ENCODE data around the gene ME3. TPM values are rescaled to one million over a fixed set of nuclear protein-coding genes. Genes with fewer than 3 reads are reported as not detected.

Gene ME3
- total RNA-seq, 1 donor from 2014 or later, result 34.2 TPM

DNA sequence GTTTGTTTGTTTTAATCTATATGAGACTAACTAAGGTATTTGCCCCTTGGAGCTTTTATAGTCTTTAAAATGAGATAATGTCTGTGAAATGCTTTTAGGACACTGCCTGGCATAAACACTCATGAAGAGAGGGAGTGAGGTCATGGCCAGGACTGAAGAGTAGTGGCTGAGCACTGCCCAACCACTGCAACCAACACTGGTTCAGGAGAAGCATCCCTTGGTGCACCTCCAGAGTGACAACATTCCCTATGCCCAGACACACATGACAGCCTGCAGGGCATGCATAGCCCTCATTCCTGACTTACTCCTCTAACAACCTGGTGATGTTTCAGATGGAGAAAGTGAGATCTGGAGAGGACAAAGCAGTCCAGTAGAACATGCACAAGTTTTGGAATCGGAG lies 36.1 kb downstream of the ME3 start:
- H3K36me3 ChIP-seq, result no peaks in the 10 kb centered on the region
- no peaks in the 10 kb centered on the region for H3K9me3 ChIP-seq
- no peaks in the 10 kb centered on the region for H3K27me3 ChIP-seq
- H3K4me1 ChIP-seq, result peaks cover 0 to 8% of the 10 kb centered on the region in 2 donors
- TF ChIP-seq CTCF (IDR thresholded peaks at IDR 0.05), result no peak
- H3K27ac ChIP-seq, result peak overlapping the region in 1 of 2 donors; percentile 38
- no peak overlapping the region for H3K4me3 ChIP-seq
- intact Hi-C loops (cut with DNase I), result loop anchor here (2.0 kb wide), 1 partner anchor 23 kb away; no protein-coding TSS in a partner anchor
- no peak for DNase-seq (ENCODE audit: low spot score in 2 of 2)

DNA sequence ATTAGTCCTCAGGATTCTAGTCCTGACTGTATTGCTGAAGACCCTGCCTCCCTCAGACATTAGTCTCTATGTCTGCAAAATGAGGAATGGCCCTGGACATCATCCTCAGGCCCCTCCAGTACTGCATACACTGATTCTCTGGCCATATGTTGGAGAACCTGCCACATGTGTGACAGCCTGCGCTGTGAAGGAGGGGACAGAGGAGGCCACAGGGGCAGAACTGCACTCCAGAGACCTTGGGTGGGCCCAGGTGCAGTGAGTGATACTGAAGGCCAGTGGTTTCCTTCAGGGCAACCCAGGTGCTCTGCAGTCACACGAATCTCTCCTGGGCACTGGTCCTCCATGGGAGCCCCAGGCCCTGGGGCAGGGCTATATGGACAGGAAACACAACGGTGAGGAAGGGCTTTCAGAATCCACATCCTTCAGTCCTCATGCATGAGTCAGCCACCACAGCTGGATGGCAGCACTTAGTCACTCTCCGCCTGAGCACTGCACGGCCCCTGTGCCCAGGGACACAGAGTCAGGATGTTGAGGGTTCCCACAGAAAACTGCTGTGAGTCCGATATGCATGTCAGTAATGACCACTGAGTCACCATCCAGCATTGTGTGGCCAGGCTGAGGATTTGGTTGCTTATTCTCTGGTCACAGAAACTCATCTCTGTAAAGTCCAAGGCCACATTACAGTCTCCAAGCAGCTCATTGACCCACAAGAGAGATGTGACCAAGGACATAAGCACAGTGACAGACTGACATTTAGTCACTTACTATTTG lies 39.7 kb downstream of the ME3 start:
- DNase-seq (ENCODE audit: low spot score in 2 of 2), result peak; percentile 35 to 84
- no peak overlapping the region for H3K4me3 ChIP-seq
- H3K9me3 ChIP-seq, result no peaks in the 10 kb centered on the region
- H3K36me3 ChIP-seq, result no peaks in the 10 kb centered on the region
- H3K27ac ChIP-seq, result peak overlapping the region; percentile 37 to 80
- no peaks in the 10 kb centered on the region for H3K27me3 ChIP-seq
- intact Hi-C loops (cut with DNase I), result loop anchor here (2.0 to 5.0 kb wide), 3 partner anchors 108 to 184 kb away; partner anchors contain the start of gene PRSS23
- peak in 2 of 3 experiments; percentile 32 to 62 for TF ChIP-seq CTCF (IDR thresholded peaks at IDR 0.05)
- peaks cover 21 to 36% of the 10 kb centered on the region in 2 donors for H3K4me1 ChIP-seq

DNA sequence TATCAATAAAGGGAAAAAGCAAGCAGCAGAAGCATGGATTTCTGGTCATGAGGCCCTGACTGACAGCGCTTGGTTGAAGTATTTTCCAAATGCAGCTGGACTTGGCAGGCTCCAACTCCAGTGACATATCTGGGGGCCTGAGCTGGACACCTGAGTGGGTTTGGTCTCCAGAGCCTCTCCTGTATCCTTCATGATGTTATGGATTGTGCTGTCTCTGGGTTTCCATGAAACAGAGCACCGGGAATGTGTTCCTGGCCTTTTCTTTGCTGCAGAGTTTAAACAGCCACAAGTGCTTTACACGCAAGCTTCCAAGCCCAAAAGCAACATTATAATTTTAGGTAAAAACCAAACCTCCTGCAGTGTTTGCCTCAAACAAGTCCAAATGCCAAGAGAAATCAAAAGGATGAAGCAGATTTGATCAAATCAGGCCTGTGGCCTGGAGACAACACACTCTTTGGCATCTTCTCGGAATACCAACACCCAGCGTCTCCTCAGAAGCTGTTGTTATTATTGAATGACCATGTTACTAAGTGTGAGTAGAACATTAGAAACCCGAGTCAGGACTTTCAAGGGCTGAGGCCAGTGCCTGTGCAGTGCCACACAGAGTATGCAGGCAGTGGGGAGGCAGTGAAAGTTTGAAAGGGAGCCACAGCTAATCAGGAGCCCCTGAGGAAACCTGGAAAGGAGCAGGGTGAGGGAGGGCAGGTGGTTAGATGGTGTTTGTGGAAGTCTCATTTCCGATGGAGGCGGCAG lies 42.0 kb downstream of the ME3 start:
- no peak for TF ChIP-seq CTCF (IDR thresholded peaks at IDR 0.05)
- H3K9me3 ChIP-seq, result no peaks in the 10 kb centered on the region
- intact Hi-C loops (cut with DNase I), result loop anchor here (5.0 kb wide), 1 partner anchor 172 kb away; the partner anchor contains the start of gene PRSS23
- peak overlapping the region; percentile 77 to 80 for H3K27ac ChIP-seq
- no peak for DNase-seq (ENCODE audit: low spot score in 2 of 2)
- no peaks in the 10 kb centered on the region for H3K27me3 ChIP-seq
- peaks cover 21 to 50% of the 10 kb centered on the region in 2 donors for H3K4me1 ChIP-seq
- H3K4me3 ChIP-seq, result no peak overlapping the region
- no peaks in the 10 kb centered on the region for H3K36me3 ChIP-seq

GRCh38 chr11:86629045-86629706 lies 43.2 kb downstream of the ME3 start:
- H3K27me3 ChIP-seq, result no peaks in the 10 kb centered on the region
- H3K27ac ChIP-seq, result peak overlapping the region; percentile 77 to 80
- no peak for DNase-seq (ENCODE audit: low spot score in 2 of 2)
- peaks cover 21 to 54% of the 10 kb centered on the region in 2 donors for H3K4me1 ChIP-seq
- no peak overlapping the region for H3K4me3 ChIP-seq
- TF ChIP-seq CTCF (IDR thresholded peaks at IDR 0.05), result no peak
- no peaks in the 10 kb centered on the region for H3K36me3 ChIP-seq
- no peaks in the 10 kb centered on the region for H3K9me3 ChIP-seq
- intact Hi-C loops (cut with DNase I), result no loop called here

DNA sequence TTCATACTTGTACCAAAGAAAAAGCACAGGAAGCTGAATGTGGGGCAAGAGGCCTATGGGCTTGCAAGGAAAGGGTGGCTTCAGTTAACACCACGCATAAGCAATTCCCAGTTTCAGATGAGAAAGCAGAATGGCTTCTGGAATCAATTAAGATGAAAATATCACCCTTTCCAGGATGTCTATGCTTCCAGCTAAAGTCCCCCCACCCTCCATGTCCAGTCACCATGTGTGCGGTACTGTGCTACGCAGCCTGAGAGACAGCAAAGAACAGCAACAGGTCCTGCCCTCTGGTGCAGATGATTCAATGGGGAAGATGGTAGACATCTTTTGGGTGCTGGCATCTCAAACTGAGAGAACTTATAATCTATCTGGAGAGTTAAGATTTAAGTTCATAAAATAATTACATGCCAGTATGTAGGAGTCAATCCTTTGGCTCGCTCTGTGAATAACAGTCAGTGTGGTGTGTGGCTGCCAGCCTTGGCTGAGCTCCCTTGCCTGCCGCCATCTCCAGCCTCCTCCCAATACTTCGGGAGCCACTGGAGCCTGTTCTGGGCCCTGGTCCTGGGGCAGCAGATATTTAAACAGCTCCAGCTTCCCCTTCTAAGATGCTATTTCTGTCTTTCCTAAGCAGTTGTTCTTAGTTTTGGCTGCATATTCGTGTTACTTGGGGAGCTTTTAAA lies 44.5 kb downstream of the ME3 start:
- H3K4me1 ChIP-seq, result peaks cover 21 to 61% of the 10 kb centered on the region in 2 donors
- intact Hi-C loops (cut with DNase I), result no loop called here
- DNase-seq (ENCODE audit: low spot score in 2 of 2), result peak in 1 of 2 donors; percentile 83

More for the DNA sequence above, 44.5 kb downstream of the ME3 start:
- Histone ChIP-seq H3K36me3 (no peaks in the 10 kb centered on the region), H3K27ac (peak overlapping the region; percentile 77 to 80), H3K27me3 (no peaks in the 10 kb centered on the region), H3K4me3 (no peak overlapping the region), H3K9me3 (no peaks in the 10 kb centered on the region)
- TF ChIP-seq CTCF (IDR thresholded peaks at IDR 0.05), result no peak

All from ascending aorta (tissue), 2 donors.